ENCODE data around the gene FBXL17.

DNA sequence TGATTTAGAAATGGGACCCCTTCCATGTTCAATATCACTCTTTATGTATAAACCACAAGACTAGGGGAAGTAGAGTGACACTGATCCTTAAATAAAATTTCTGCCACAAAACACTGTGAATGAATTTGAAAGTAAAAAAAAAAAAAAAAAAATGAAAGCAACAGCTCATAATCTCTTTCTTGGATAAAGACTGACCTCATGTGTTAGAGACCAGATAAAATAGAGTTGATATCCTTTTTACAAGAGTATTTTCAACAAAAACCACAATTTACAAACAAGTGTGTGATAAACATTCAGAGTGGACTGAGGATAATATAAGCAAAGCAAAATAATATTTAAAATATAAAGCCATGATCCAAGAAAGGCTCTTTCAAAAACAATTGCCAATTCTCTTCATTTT is 180.2 kb downstream of the FBXL17 start:
- TF ChIP-seq TBL1XR1 (IDR thresholded peaks at IDR 0.05; ENCODE audit: borderline replicate concordance, low read length, partially characterized antibody), result no peak
- no peak for TF ChIP-seq POLR2A (IDR thresholded peaks at IDR 0.05; ENCODE audit: insufficient read depth in 1 of 2, low read depth in 2 of 2, low read length in 2 of 2)
- no peak for TF ChIP-seq ZNF331 (CRISPR knock-in tag; IDR thresholded peaks at IDR 0.05)
- TF ChIP-seq, protein P1, sequence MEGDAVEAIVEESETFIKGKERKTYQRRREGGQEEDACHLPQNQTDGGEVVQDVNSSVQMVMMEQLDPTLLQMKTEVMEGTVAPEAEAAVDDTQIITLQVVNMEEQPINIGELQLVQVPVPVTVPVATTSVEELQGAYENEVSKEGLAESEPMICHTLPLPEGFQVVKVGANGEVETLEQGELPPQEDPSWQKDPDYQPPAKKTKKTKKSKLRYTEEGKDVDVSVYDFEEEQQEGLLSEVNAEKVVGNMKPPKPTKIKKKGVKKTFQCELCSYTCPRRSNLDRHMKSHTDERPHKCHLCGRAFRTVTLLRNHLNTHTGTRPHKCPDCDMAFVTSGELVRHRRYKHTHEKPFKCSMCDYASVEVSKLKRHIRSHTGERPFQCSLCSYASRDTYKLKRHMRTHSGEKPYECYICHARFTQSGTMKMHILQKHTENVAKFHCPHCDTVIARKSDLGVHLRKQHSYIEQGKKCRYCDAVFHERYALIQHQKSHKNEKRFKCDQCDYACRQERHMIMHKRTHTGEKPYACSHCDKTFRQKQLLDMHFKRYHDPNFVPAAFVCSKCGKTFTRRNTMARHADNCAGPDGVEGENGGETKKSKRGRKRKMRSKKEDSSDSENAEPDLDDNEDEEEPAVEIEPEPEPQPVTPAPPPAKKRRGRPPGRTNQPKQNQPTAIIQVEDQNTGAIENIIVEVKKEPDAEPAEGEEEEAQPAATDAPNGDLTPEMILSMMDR (CRISPR knock-in tag; IDR thresholded peaks at IDR 0.05), result no peak
- TF ChIP-seq NR3C1 (CRISPR knock-in tag; IDR thresholded peaks at IDR 0.05), result no peak
